HCT116 (cell line): ENCODE data around the gene PEAK1. TPM values are rescaled to one million over a fixed set of nuclear protein-coding genes. Genes with fewer than 3 reads are reported as not detected.

ENCODE experiments used
- ATAC-seq: fragments of 200-7000 bp; cut with Tn5 transposase; 2 replicates; pipeline ENCODE4 v1.9.1; 2020; ENCODE audit warnings: mild to moderate bottlenecking, moderate library complexity
- BruUV-seq: library from RNA; stranded (reverse); fragments of 400-500 nt; replicated peaks from 2 replicates; lab custom pipeline; 2021; lab: Mats Ljungman, UMichigan
- CTCF ChIA-PET: fragments of 300-600 bp; sonication (Branson Sonifier 250); formaldehyde crosslinking; loops from one replicate; lab custom pipeline; 2021; ENCODE audit warnings: antibody characterized with exemption; lab: Charles Lee
- POLR2A ChIA-PET: fragments of 300-600, 350-600 bp; sonication (Branson Sonifier 250); formaldehyde crosslinking; loops from one replicate; lab custom pipeline; 2021; ENCODE audit warnings: antibody characterized with exemption; lab: Charles Lee
- RAD21 ChIA-PET, 2 experiments: fragments of 300-600 bp; sonication (Branson Sonifier 250); formaldehyde crosslinking; loops; one replicate each; lab custom pipeline; 2023; ENCODE audit warnings: low total read pairs in 2 of 2; ENCODE audit not compliant: uncharacterized antibody in 2 of 2, unreplicated experiment in 2 of 2, low non-redundant PET in 1 of 2; lab: Charles Lee
- DNase-seq: peaks from one replicate; pipeline ENCODE4 v3.0.0-alpha.2; 2010; ENCODE audit warnings: low read depth, low spot score
- H2AFZ ChIP-seq: fragments of 200-600 bp; shearing (Covaris generic), sonication (generic); 2 replicates; pipeline ENCODE4 v1.6.1; 2017; ENCODE audit warnings: low read depth, mixed run types, mixed read lengths, antibody characterized with exemption, low read length; ENCODE audit not compliant: poor library complexity, severe bottlenecking
- H3K27ac ChIP-seq: 2 replicates; pipeline ENCODE4 v1.5.1; 2012; ENCODE audit warnings: low read depth, low read length
- H3K27me3 ChIP-seq: fragments of 200-600 bp; sonication (generic); 2 replicates; pipeline ENCODE4 v1.6.1; 2016; ENCODE audit warnings: mixed run types, low read length, mixed read lengths; ENCODE audit not compliant: insufficient read depth
- H3K36me3 ChIP-seq, 2 experiments: fragments of 200-500 bp in 1 of 2; fragments of 200-600 bp in 1 of 2; sonication (Bioruptor generic) in 1 of 2; sonication (generic) in 1 of 2; 2 replicates each; pipeline versions ENCODE4 v1.5.1 to v1.6.1; 2014 to 2016; ENCODE audit warnings: low read length in 2 of 2, inconsistent platforms in 1 of 2, mixed read lengths in 1 of 2, mixed run types in 1 of 2; ENCODE audit not compliant: insufficient read depth in 2 of 2, control insufficient read depth in 1 of 2
- H3K4me1 ChIP-seq, 2 experiments: fragments of 200-600 bp in 1 of 2; sonication (generic) in 1 of 2; 2 replicates each; pipeline versions ENCODE4 v1.5.1 to v1.6.1; 2012 to 2017; ENCODE audit warnings: low read length in 2 of 2, inconsistent platforms in 1 of 2, mild to moderate bottlenecking in 1 of 2, mixed read lengths in 1 of 2, mixed run types in 1 of 2, moderate library complexity in 1 of 2; ENCODE audit not compliant: insufficient read depth in 2 of 2, control insufficient read depth in 1 of 2
- H3K4me2 ChIP-seq: fragments of 200-600 bp; sonication (generic); 2 replicates; pipeline ENCODE4 v1.6.1; 2017; ENCODE audit warnings: mixed run types, low read length, mixed read lengths
- H3K4me3 ChIP-seq, 2 experiments: fragments of 200-600 bp in 1 of 2; sonication (generic) in 1 of 2; replicated peaks in 1 of 2; 2 replicates each; pipeline ENCODE4 v1.5.1; 2011 to 2016; ENCODE audit warnings: low read length in 2 of 2, control low read depth in 1 of 2, low read depth in 1 of 2, mild to moderate bottlenecking in 1 of 2, mixed read lengths in 1 of 2, mixed run types in 1 of 2
- H3K79me2 ChIP-seq: fragments of 200-600 bp; sonication (generic); 2 replicates; pipeline ENCODE4 v1.6.1; 2017; ENCODE audit warnings: mild to moderate bottlenecking, mixed run types, low read length, moderate library complexity, mixed read lengths; ENCODE audit not compliant: insufficient read depth
- H3K9ac ChIP-seq: fragments of 200-600 bp; sonication (generic); 2 replicates; pipeline ENCODE4 v1.6.1; 2016; ENCODE audit warnings: low read length, mixed read lengths
- H3K9me2 ChIP-seq: fragments of 200-600 bp; sonication (generic), shearing (Covaris generic); 2 replicates; pipeline ENCODE4 v1.6.1; 2017; ENCODE audit warnings: mixed run types, mild to moderate bottlenecking, moderate library complexity; ENCODE audit not compliant: insufficient read depth
- H3K9me3 ChIP-seq, 2 experiments: fragments of 200-500 bp in 1 of 2; fragments of 200-600 bp in 1 of 2; sonication (Bioruptor generic) in 1 of 2; sonication (generic) in 1 of 2; 2 replicates each; pipeline ENCODE4 v1.6.1; 2014 to 2017; ENCODE audit warnings: low read length in 2 of 2, mixed read lengths in 2 of 2, inconsistent platforms in 1 of 2, low read depth in 1 of 2, mild to moderate bottlenecking in 1 of 2, mixed run types in 1 of 2, moderate library complexity in 1 of 2; ENCODE audit not compliant: control insufficient read depth in 1 of 2, insufficient read depth in 1 of 2
- H4K20me1 ChIP-seq: fragments of 200-600 bp; sonication (generic), shearing (Covaris generic); 2 replicates; pipeline ENCODE4 v1.6.1; 2017; ENCODE audit warnings: mixed run types, mild to moderate bottlenecking, moderate library complexity; ENCODE audit not compliant: insufficient read depth
- CBX3 ChIP-seq: IDR thresholded peaks from 2 replicates; pipeline ENCODE4 v1.6.1; 2012; ENCODE audit warnings: low read depth
- CEBPB ChIP-seq: IDR thresholded peaks from 2 replicates; pipeline ENCODE4 v1.6.1; 2012; ENCODE audit warnings: low read depth
- EGR1 ChIP-seq: IDR thresholded peaks from 2 replicates; pipeline ENCODE4 v1.6.1; 2012; ENCODE audit warnings: low read depth
- EZH2 ChIP-seq: fragments of 200-600 bp; sonication (generic); IDR thresholded peaks from 2 replicates; pipeline ENCODE4 v1.6.1; 2017; ENCODE audit warnings: antibody characterized with exemption, mixed run types
- FOSL1 ChIP-seq: IDR thresholded peaks from 2 replicates; pipeline ENCODE4 v1.6.1; 2012; ENCODE audit warnings: low read depth
- JUND ChIP-seq: IDR thresholded peaks from 2 replicates; pipeline ENCODE4 v1.6.1; 2012
- MAX ChIP-seq: IDR thresholded peaks from 2 replicates; pipeline ENCODE4 v1.6.1; 2012
- POLR2A ChIP-seq: IDR thresholded peaks from 2 replicates; pipeline ENCODE4 v1.7.0; 2011; ENCODE audit warnings: borderline replicate concordance; ENCODE audit not compliant: insufficient read depth, insufficient read length; ENCODE audit errors: extremely low read depth
- RAD21 ChIP-seq: IDR thresholded peaks from 2 replicates; pipeline ENCODE4 v1.6.1; 2012; ENCODE audit warnings: low read depth, mild to moderate bottlenecking
- REST ChIP-seq: IDR thresholded peaks from 2 replicates; pipeline ENCODE4 v1.6.1; 2012; ENCODE audit warnings: low read depth
- SIN3A ChIP-seq: IDR thresholded peaks from 2 replicates; pipeline ENCODE4 v1.6.1; 2012; ENCODE audit warnings: low read depth
- TCF7L2 ChIP-seq: IDR thresholded peaks from 2 replicates; pipeline ENCODE4 v1.7.0; 2011; ENCODE audit warnings: borderline replicate concordance, inconsistent platforms; ENCODE audit not compliant: insufficient read depth, insufficient read length; ENCODE audit errors: extremely low read depth
- YY1 ChIP-seq: IDR thresholded peaks from 2 replicates; pipeline ENCODE4 v1.6.1; 2011; ENCODE audit warnings: low read length, low read depth, moderate library complexity, mild to moderate bottlenecking; ENCODE audit not compliant: insufficient replicate concordance; ENCODE audit errors: extremely low read depth
- ZBTB33 ChIP-seq: IDR thresholded peaks from 2 replicates; pipeline ENCODE4 v1.6.1; 2011; ENCODE audit warnings: mild to moderate bottlenecking, low read length, moderate library complexity; ENCODE audit not compliant: insufficient replicate concordance; ENCODE audit errors: extremely low read depth
- ZFX ChIP-seq: fragments of 450-650 bp; IDR thresholded peaks from 2 replicates; pipeline ENCODE4 v1.6.1; 2017
- ZNF274 ChIP-seq: fragments of 200-500 bp; sonication (Bioruptor generic); IDR thresholded peaks from 2 replicates; pipeline ENCODE4 v1.6.1; 2014; ENCODE audit warnings: mild to moderate bottlenecking, low read depth, low read length, inconsistent platforms
- intact Hi-C: fragments of 100-400 bp; cut with micrococcal nuclease; formaldehyde crosslinking; loops from 2 replicates; pipeline ENCODE4 v1.10.0; 2022
- total RNA-seq: library from RNA; stranded (reverse); gene quantifications from one replicate; pipeline ENCODE4 v1.2.1, GENCODE V29; 2021; ENCODE audit not compliant: unreplicated experiment

The PEAK1 gene
- total RNA-seq, 1 experiment from 2014 or later, result 23.4 TPM

GRCh38 chr15:77145370-77145769, 274.5 kb downstream of the PEAK1 start:
- ChIA-PET RAD21 (no interaction called here), CTCF (no interaction called here), POLR2A (no interaction called here)
- Histone ChIP-seq H4K20me1 (no peaks in the 10 kb centered on the region; the same call in 1 of the 2 replicates), H3K9ac (no peak overlapping the region), H3K4me3 (no peak overlapping the region), H3K9me2 (no peaks in the 10 kb centered on the region; the same call in 1 of the 2 replicates), H3K4me2 (no peak overlapping the region), H3K4me1 (peaks cover 5 to 10% of the 10 kb centered on the region in 2 experiments; a peak in 3 of 4 replicates), H3K79me2 (no peaks in the 10 kb centered on the region), H3K27ac (no peak overlapping the region), H2AFZ (no peak overlapping the region), H3K36me3 (no peaks in the 10 kb centered on the region), H3K27me3 (no peaks in the 10 kb centered on the region), H3K9me3 (no peaks in the 10 kb centered on the region; a peak in 1 of 4 replicates)
- ATAC-seq (no peak), DNase-seq (no peak)
- TF ChIP-seq ZBTB33 (no peak), YY1 (no peak), JUND (no peak), SIN3A (no peak), TCF7L2 (no peak), EGR1 (no peak), EZH2 (no peak), MAX (no peak), CEBPB (no peak), POLR2A (no peak), RAD21 (no peak), FOSL1 (no peak), ZFX (no peak), CBX3 (no peak), REST (no peak), ZNF274 (no peak)
- BruUV-seq, result no TSS peak
- intact Hi-C loops, result no loop called here
